NCI-H345 (cell line): Measurements from ENCODE around the gene LILRA5.
"Not testable (repeated sequence)": the region's sequence is repeated elsewhere in the genome, so short reads cannot be mapped to it uniquely, and the experiment has no call there.

Experiments used
- DNase-seq: peaks from one replicate; lab custom pipeline; 2025; lab: John Stamatoyannopoulos, UW

LILRA5 gene

GRCh38 chr19:54302257-54302656 is 10.7 kb downstream of the LILRA5 start:
- DNase-seq = no peak

GRCh38 chr19:54299515-54299914 is 13.5 kb downstream of the LILRA5 start:
- DNase-seq = no peak

GRCh38 chr19:54299126-54299498 is 13.9 kb downstream of the LILRA5 start:
- DNase-seq = no peak

GRCh38 chr19:54298357-54299125 is 14.4 kb downstream of the LILRA5 start:
- no peak for DNase-seq

GRCh38 chr19:54297759-54298305 is 15.1 kb downstream of the LILRA5 start:
- DNase-seq = no peak

- no peak for DNase-seq
Observed at GRCh38 chr19:54294539-54294938, 18.4 kb downstream of the LILRA5 start.

- not testable (repeated sequence) for DNase-seq
Observed at GRCh38 chr19:54289160-54289559, 23.8 kb downstream of the LILRA5 start.

GRCh38 chr19:54287456-54287855 is 25.5 kb downstream of the LILRA5 start:
- no peak for DNase-seq

GRCh38 chr19:54286283-54286682 is 26.7 kb downstream of the LILRA5 start:
- not testable (repeated sequence) for DNase-seq

- DNase-seq = not testable (repeated sequence)
Observed at GRCh38 chr19:54285427-54286056, 27.4 kb downstream of the LILRA5 start.

- no peak for DNase-seq
Observed at GRCh38 chr19:54282686-54283470, 30.1 kb downstream of the LILRA5 start.

- DNase-seq = not testable (repeated sequence)
Observed at GRCh38 chr19:54281729-54282075, 31.3 kb downstream of the LILRA5 start.

- no peak for DNase-seq
Observed at GRCh38 chr19:54281007-54281728, 31.8 kb downstream of the LILRA5 start, which contains the start of gene LILRB2. LILRB2 (minus strand) TSS chr19:54281110; CDS start chr19:54280496, 614 bp downstream.

GRCh38 chr19:54280441-54280840 is 32.5 kb downstream of the LILRA5 start:
- not testable (repeated sequence) for DNase-seq

- not testable (repeated sequence) for DNase-seq
Observed at GRCh38 chr19:54280025-54280424, 32.9 kb downstream of the LILRA5 start.

GRCh38 chr19:54279406-54279962 is 33.5 kb downstream of the LILRA5 start:
- DNase-seq = no peak

- not testable (repeated sequence) for DNase-seq
Observed at GRCh38 chr19:54278571-54279195, 34.3 kb downstream of the LILRA5 start.

GRCh38 chr19:54278056-54278455 is 34.9 kb downstream of the LILRA5 start:
- not testable (repeated sequence) for DNase-seq

- DNase-seq = not testable (repeated sequence)
Observed at GRCh38 chr19:54277111-54277615, 35.8 kb downstream of the LILRA5 start.

GRCh38 chr19:54275951-54276350 is 37.0 kb downstream of the LILRA5 start:
- DNase-seq = no peak

GRCh38 chr19:54274516-54274915 is 38.5 kb downstream of the LILRA5 start:
- not testable (repeated sequence) for DNase-seq
